NCI-H460 (cell line): ENCODE results near the gene C10orf71. TPM values are rescaled to one million over a fixed set of nuclear protein-coding genes. Genes with fewer than 3 reads are reported as not detected.

Experiments used
- DNase-seq: peaks from one replicate; pipeline ENCODE4 v3.0.0-alpha.2; 2016; ENCODE audit warnings: low read depth; ENCODE audit errors: extremely low read depth
- total RNA-seq: library from RNA; depleted of rRNA; stranded (reverse); fragments of >200 nt; shearing (Covaris generic); gene quantifications from 2 replicates; pipeline ENCODE4 v1.2.3, GENCODE V29; 2014

C10orf71 gene
- total RNA-seq, 1 experiment from 2014 or later, result not detected

DNA sequence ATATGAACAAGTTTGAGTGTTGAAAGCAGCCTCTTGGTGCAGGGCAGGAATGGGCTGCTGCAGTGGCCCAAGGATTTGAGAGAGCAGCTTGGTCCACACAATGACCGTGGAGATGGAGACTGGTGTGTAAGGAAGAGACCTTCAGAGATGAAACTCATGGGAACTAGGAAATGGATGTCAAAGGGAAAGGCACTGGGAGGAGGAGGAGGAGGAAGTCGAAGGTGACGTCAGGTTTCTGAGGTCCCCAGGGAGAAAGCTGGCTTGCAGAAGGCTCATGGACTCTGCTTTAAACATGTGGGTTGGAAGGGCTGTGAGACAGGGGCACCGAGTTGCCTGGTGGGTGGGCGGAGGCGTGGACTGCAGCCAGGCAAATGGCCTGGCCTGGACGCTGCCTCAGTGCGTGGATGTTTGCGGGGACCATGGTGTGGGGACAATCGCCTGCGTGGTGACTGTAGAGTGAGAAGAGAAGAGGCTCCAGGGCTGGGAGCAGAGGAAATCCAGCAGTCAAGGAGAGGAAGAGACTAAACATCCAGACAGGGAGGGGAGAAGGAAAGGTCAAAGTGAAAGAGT lies 14.6 kb downstream of the C10orf71 start:
- DNase-seq, result no peak

DNA sequence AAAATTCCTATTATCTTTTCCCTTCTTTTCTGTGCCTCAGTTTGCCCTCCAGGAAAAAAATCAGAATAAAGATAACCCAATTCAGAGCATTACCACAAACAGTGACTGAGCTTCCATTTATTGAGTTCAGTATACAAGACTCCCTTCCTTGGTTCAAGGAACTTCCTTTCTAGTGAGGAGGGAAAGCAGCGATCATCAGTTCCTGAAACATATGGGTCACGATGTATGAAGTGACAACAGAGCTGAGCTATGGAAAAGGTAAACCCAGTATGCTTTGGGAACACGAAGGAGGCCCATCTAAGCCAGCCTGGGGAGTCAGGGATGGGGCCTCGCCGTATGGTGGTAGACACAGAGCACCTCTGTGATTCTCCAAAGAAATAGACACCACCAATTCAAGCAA lies 15.8 kb downstream of the C10orf71 start:
- no peak for DNase-seq

- DNase-seq, result no peak
Measured at GRCh38 chr10:49318028-49318427, 19.1 kb downstream of the C10orf71 start.

DNA sequence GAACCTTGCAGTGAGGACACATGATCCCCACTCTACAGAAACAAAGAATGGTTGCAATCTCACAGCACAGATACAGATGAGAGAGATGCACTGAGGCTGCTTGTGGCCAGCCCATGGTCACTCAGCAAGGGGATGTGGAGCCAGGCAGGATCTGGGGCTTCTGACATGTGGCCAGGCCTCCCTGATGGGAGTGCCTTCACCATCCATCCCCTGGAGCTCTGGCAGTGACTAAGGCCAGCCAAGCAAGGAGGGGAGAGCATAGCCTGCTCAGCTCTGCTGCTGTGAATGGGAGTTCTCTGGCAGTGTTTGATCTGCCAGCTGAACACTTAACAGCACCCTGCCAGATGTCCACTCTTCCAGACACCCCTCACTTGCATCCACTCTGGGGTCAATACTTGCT lies 19.8 kb downstream of the C10orf71 start:
- no peak for DNase-seq

DNA sequence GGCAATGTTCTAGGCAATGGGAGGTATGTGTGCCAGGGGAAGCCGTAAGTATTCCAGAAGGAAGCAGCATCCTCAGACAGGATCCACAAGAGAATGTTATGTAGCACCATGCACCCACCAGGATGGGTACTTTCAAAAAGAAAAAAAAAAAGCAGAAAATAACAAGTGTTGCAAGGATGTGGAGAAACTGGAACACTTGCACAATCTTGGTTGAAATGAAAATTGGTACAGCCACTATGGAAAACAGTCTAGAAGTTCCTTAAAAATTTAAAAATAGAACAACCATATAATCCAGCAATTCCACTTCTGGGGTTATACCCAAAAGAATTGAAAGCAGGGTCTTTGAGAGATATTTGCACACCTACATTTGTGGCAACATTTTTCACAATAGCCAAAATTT lies 20.2 kb downstream of the C10orf71 start:
- DNase-seq, result no peak

DNA sequence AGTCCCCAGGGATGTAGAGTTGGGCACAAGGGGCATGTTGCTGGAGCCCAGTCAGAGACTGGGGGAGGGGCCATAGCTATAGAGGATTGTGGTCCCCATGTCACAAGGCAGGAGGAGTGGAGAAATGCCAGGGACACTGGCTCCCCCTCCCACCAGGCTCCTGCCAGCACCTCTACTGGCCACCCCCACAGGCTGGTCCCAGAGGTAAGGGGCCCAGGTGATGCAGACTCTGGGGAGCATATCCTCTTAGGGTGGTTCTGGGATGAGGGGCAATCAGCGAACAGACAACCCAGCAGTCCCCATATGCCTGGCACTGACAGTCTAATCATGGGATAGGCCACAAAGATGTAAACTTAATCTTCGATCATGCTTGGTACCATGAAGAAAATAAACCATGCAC lies 21.2 kb downstream of the C10orf71 start:
- no peak for DNase-seq

GRCh38 chr10:49321021-49321420 lies 22.1 kb downstream of the C10orf71 start:
- DNase-seq, result no peak

DNA sequence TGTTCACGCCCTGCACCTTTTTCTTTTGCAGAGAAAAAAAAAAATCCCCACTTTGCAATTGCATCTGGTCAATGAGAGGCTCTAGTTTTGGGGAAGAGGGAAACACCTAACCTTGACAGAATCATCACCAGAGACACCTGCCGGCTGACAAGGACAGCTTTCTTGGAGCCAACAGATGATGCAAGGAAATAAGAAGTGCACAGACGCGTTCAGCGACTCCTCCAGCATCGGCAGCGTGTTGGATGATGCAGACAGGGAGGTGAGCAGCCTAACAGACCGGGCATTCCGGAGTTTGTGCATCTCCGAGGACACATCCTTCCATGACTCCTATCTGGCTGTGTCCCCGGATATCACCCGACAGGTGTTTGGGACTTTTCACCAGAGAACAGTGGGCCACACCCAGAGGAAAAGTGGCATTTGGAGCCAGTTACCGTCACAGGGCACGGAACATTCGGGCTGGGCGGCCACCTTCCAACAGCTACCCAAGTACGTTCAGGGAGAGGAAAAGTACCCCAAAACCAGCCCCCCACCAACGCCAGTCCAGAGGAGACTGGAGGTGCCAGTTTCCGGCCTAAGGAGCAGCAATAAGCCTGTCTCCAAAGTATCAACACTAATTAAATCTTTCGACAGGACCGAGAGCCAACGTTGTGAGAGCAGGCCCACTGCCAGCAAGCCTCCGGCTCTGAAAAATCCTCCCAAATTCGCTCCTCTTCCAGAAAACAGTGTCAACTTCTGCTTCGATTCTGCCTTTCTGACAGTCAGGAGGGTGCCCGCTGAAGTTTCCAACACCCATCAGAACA lies 23.6 kb downstream of the C10orf71 start:
- no peak for DNase-seq

GRCh38 chr10:49323171-49323895 lies 24.4 kb downstream of the C10orf71 start:
- DNase-seq, result no peak

GRCh38 chr10:49323896-49324270 lies 24.9 kb downstream of the C10orf71 start:
- no peak for DNase-seq

DNA sequence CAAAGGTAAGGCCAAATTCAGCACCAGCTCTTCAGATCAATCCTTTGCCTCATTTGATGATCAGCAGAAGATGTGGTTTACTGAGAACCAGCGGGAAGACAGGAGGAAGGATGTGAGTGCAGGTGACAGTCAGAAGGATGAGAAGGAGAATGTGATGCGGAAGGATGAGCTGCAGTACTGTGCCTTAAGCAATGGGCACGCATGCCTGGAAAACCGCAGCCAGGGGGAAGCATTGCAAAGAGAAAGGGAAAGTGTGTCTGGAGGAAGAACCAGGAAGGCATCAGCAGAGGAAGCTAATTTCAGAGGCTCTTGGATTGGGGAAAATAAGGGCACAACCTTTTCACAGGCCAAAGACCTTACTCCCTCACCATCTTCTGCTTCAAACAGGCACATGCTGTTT lies 25.7 kb downstream of the C10orf71 start:
- no peak for DNase-seq

- DNase-seq, result no peak
Measured at GRCh38 chr10:49325131-49325915, 26.4 kb downstream of the C10orf71 start.

DNA sequence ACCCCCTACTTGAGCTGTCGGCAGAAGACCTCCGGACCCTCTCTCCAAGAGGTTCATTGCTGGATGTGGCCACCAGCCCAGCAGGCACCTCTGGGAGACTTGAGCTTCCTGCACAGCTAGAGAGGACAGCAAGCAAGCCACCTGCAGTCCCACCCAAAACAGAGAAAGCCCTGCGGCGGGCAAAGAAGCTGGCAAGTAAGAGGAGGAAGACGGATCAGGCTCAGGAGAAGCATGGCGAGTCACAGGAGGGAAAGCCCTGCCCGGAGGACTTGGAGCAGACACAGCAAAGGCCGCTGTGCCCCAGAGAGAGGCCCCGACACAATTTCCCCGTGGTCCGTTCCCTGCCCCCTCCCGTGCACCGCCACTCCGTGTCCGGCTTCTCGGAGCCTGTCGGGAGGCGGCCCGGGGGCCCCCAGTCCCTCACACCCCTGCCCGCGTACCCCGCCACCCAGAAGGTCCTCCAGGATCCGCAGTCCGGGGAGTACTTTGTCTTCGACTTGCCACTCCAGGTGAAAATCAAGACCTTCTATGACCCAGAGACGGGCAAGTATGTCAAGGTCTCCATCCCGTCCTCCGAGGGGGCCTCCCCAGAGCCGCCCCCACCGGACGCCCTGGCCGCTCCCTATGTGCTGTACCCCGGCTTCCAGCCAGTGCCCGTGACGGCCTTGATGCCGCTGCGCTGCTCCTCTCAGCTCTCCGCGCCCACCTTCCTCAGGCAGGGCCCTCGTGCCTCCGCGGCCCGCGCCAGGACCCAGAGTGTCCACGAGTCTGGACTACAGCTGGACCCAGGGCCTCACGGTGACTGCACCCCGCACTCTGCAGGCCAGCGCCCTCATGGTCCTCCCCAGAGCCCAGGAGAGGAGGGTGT lies 27.2 kb downstream of the C10orf71 start:
- DNase-seq, result no peak

- DNase-seq, result no peak
Measured at GRCh38 chr10:49327036-49327813, 28.3 kb downstream of the C10orf71 start.

DNA sequence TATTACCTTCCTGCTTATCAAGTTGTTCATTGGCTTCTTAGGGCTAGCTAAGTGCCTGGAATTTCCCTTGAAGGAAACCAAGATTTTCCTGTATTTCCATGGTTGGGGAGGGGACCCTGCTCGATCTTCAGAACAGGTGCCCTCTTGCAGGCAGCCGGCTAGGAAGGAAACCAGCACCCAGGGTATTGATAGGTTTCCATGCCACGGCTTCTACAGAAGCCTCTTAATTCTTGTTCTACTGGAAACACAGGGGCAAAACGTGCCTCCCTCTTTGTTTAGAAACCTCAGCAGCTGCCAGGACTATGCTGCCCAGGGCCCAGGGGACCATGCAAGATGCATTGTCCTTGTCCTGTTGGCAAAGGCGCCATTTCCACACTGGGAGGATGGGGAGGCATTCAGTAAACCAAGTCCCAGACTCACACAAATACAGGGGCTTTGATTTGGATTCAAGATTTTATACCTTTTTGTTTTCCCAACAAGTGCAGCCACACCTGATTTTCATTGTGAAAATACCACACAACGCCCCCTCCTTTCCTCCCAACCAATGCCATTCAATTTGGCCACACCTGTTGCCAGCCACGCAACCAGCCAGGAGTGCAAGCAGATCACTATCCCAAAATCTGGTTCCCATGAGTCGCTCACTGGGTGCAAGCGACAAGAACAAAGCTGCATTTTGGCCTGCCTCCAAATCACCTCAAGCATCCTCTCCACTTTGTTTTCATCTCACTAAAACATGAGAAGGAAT lies 29.6 kb downstream of the C10orf71 start:
- no peak for DNase-seq

DNA sequence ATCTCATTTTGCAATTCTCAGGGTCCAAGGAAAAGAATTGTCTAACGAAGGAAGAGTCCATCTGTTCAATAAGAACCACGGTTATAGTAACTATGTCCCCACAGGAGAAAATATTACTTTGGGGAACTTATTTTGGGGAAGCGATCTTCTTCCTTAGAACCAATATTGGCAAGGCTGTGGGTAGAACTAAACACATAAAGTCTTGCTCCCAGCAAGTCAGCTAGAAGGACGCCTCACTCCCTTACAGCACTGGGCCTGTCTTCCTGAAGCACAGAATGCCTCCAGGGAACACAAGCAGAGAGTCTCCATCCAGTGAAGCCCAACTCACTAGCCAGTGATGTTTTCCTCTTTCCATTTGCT lies 30.2 kb downstream of the C10orf71 start:
- no peak for DNase-seq

GRCh38 chr10:49330127-49330665 lies 31.2 kb downstream of the C10orf71 start:
- DNase-seq, result no peak

- DNase-seq, result no peak
Measured at GRCh38 chr10:49331431-49331830, 32.5 kb downstream of the C10orf71 start.
